HG02588 (cell line): Measurements from ENCODE around the gene PON2.

Source experiments
- ATAC-seq: cut with Tn5 transposase; IDR thresholded peaks from one replicate; pipeline ENCODE4 v1.9.1; 2021; ENCODE audit warnings: mild to moderate bottlenecking, moderate library complexity; ENCODE audit not compliant: unreplicated experiment

The PON2 gene

GRCh38 chr7:95446618-95447017, 11.8 kb upstream of the PON2 start:
- no peak for ATAC-seq

DNA sequence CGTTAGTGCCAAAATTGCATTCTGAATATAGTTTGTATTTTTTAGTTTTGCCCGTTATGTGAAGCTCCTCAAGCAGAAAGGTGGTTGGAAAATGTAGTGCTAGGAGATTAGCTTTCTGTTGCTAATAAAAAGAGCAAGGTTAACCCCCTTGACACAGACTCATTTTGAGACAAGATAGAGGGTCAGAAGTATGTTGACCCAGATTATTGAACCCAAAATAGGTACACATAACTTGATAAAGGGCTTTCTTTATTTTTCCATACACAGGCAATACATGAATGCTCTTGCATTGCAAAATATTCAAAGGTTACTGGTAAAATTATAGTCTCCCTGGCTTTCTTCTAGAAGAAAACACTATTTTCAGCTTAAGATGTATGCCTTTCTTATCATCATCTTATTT, 10.0 kb upstream of the PON2 start:
- ATAC-seq, result no peak

DNA sequence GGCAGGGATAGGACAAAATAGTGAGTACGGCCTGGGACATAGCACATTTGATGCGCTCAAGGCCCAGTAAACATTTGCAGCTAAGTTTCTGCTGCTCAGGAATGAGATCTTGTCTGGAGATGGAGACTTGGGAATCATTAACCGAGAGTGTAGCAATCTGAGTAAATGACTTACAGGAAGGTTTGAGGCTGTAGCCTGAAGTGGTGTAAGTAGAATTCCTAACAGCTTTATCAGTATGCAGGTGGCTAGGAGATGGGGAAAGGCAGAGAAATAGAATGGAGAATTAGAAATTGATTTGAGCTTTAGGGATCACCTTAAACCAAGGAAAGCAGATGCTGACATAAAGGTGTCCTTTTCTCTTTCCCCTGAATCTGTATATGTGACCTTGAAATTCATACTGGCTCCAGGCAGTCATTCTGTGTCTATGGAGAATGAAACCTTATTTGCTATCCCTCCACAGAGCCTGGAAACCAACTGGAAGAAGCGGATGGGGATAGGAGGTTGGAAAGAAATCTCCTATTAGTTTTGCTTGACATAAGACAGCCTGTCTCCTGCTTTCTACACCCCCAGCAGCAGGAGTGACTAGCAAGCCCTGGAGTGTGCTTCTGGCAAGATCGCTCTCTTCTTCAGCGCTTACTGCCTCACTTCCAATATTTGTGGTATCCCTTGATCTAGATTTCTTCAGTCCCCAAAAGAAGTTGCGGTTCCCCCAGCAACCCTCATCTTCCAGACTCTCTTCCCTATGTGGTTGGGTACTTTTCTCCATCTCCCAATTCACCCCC, 6.4 kb upstream of the PON2 start:
- no peak for ATAC-seq

DNA sequence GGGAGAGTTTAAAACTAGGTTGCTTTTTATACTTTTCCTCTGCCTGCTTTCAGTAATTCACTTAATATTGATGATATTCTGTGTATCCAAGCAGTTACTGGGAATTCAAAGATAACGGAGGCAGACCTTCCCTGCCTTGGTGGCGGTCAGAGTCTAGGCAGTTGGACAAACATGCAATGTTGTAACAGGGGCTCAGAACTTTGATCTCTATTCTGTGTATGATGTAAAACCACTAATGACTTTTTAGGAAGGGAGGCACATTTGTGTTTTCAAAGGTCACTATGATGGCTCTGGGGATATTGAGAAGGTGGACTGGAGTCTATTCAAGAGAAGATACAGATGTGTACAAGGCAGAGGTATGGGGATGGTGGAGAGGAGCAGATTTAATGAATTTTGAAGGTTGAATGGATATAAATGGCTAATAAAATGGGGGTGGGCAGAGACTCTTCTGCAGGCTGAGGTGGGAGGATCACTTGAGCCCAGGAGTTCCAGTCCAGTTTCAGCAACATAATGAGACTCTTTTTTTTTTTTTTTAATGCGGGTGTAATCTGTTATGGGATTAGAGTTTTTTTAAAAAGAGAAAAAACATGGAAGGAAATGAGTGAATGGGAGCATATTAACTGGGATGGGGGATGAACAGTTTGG, 5.7 kb upstream of the PON2 start:
- no peak for ATAC-seq

GRCh38 chr7:95436407-95436806, 1.6 kb upstream of the PON2 start:
- no peak for ATAC-seq

GRCh38 chr7:95435422-95435780, 573 bp upstream of the PON2 start:
- no peak for ATAC-seq

DNA sequence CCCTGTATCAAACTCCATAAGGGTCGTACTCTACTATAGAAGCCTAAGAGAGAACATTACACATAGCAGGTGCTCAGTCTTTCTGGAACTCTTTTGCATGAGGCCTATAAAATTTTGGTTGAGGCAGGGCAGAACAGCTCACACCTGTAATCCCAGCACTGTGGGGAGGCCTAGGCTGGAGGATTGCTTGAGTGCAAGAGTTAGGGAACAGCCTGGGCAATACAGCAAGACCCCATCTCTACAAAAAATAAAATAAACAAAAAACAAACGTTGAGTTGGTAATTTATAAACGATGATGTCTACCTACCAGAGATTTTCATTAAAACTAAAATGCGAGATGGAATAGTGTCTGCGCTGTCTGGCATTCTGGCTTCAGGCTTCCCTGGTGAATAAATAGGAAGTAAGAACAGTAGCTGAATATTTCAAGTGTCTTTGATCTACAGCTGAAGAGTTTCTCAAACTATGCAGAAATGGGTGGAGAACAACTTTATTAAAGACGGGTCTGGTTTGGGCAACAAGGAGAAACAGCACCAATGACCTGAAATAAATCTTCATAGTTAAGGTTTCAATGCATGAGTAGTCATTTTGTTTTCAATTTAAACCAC, 774 bp downstream of the PON2 start:
- no peak for ATAC-seq

DNA sequence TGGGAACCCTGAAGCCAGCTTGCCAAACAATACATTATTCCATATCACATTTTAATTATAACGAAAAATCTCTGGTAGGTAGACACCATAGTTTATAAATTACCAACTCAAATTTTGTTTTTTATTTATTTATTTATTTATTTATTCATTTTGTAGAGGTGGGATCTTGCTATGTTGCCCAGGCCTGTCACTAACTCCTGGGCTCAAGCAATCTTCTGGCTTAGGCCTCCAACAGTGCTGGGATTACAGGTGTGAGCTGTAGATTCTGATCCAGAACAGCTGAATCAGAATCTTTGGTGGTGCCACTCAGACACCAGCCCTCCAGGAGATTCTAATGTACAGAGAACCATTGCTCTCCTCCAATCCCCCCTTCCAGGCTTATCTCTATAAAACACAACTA, 1.7 kb downstream of the PON2 start:
- ATAC-seq, result no peak

DNA sequence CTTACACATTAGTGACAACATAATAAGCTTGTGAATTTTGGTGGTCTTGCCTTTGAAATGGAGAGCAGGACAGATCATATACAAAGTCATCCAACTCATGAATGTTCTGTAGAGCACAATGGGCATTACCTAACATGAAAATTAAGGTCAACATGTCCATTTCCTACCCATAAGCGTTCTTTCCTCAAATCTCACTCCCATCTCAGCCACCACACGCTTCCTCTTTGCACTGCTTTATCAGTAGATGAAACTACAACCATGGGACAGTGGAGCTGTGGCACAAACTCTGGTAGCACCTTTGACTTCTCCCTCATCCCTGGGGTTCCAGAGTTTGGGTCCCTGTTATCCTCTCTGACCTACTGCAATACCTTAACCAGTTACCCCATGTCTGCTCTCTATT, 2.2 kb downstream of the PON2 start:
- ATAC-seq, result no peak

DNA sequence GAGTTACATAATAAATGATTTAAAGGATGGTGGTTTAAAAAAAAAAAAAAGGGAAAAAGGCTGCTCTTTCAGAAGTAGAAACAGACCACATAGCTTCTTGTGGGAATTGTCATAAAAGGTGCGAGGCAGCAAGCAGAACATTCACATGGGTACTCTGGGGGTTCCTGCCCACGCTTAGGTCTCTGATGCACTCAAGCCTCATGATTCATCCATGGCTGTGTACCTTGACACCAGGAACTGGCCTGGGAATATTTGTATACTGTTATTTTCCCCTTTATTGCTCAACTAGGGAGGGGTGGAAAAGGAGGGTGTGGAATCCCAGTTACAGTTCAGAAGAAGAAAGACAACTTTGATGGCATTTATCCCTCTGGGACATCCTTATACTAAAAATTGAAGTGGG, 4.0 kb downstream of the PON2 start:
- no peak for ATAC-seq

- no peak for ATAC-seq
These were observed 5.4 kb downstream of the PON2 start for GRCh38 chr7:95429241-95429990.

- no peak for ATAC-seq
These were observed 6.8 kb downstream of the PON2 start for GRCh38 chr7:95427914-95428516.

DNA sequence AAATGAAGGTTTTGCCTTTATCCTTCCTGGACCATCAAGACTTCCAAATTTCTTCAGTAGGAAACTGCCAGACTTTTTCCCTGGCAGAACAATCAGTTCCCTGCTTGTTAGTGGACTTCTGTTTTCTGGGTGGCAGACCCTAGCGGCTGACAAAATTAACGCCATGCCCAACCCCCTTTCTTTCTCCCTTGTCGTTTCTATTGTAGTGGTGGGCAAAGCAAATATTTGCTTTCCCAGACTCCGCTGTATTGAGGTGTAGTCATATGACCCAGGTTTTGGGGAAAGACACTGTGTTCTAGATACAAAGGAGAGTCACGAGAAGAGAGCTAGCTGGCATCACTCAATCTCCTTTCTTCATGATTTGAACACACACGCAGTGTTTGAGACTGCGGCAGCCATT, 7.7 kb downstream of the PON2 start:
- ATAC-seq, result no peak

- ATAC-seq, result no peak
These were observed 9.1 kb downstream of the PON2 start for GRCh38 chr7:95425694-95426093.

DNA sequence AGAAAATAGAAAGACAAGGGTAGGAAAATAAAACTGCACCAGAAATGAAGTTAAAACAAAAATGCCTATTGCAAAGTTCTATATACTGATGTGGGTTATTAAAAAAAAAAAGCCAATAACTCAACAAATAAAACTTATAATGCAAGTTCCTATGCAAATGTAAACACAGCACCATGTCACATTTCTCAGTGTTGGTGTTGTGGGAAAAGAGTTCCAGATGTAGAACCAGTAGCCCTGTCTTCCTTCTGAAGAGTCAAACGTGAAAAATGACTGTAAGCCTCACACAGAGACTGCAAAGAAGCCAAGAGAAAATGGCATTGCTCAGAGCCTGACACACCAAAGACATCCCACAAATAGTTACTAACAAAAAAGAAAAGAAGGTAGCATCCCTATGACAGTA, 10.1 kb downstream of the PON2 start:
- ATAC-seq, result no peak

- ATAC-seq, result no peak
These were observed 12.9 kb downstream of the PON2 start for GRCh38 chr7:95421847-95422444.

GRCh38 chr7:95421000-95421846, 13.6 kb downstream of the PON2 start:
- ATAC-seq, result no peak

- no peak for ATAC-seq
These were observed 22.8 kb downstream of the PON2 start for GRCh38 chr7:95412075-95412474.

GRCh38 chr7:95411666-95412065, 23.2 kb downstream of the PON2 start:
- ATAC-seq, result no peak

GRCh38 chr7:95411036-95411435, 23.8 kb downstream of the PON2 start:
- ATAC-seq, result no peak
